HG02981 (cell line): ENCODE data around the gene NPR3.

ENCODE experiments used
- ATAC-seq: cut with Tn5 transposase; IDR thresholded peaks from one replicate; pipeline ENCODE4 v1.9.1; 2021; ENCODE audit warnings: mild to moderate bottlenecking, moderate library complexity; ENCODE audit not compliant: unreplicated experiment

Gene NPR3, protein sequence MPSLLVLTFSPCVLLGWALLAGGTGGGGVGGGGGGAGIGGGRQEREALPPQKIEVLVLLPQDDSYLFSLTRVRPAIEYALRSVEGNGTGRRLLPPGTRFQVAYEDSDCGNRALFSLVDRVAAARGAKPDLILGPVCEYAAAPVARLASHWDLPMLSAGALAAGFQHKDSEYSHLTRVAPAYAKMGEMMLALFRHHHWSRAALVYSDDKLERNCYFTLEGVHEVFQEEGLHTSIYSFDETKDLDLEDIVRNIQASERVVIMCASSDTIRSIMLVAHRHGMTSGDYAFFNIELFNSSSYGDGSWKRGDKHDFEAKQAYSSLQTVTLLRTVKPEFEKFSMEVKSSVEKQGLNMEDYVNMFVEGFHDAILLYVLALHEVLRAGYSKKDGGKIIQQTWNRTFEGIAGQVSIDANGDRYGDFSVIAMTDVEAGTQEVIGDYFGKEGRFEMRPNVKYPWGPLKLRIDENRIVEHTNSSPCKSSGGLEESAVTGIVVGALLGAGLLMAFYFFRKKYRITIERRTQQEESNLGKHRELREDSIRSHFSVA

DNA sequence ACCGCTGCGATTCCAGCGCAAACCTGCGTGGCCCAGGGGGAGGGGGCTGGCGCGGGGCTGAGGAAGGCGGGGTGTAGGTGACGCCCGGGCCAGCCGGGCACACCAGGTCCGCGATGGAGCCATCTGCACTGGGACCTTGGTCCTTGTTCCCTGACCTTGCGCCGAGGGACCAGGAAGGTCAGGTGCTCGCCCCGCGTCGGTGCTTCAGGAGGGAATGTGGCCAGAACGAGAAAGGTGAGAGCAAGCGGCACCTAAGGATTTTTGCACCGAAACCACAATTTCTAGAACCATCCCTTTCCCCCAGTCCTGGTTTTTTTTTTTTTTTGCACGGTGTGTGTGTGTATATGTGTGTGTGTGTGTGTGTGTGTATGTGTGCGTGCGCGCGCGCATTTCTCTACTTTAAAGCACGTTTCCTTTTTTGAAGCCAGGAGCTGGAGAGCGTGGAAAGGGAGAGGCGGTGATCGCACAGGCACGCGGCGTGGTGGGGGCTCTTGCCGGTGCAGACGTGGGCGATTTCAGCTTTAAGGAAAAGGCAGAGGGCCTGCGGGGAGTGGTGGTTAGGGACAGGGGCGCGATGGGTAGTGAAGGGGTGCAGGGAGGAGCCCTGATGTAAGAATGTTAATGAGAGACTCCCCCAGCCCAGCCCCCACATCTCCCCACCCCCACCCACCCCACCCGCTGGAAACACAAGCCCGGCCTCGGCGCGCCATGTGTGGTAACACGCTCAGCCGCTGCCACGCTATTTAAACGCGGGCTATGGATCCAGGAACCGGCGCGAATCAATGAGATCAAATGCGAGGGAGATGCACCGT lies at the start of gene NPR3:
Gene NPR3, plus strand, starts transcription at position 772 of the 812 bp plus-strand sequence. CDS start 456 bp downstream, outside the sequence.
- ATAC-seq = no peak

DNA sequence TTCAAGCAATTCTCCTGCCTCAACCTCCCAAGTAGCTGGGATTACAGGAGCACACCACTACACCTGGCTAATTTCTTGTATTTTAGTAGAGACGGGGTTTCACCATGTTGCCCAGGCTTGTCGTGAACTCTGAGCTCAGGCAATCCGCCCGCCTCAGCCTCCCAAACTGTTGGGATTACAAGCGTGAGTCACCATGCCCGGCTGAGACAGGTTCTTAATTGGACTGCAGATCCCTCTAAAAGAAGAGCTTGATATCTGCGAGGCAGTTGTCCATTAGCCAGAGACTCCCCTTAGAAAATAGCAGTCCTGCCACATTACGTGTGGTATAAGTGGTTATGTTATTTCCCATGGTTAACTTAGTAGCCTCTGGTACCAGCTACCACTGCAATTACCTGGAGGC lies 46.6 kb upstream of the NPR3 start:
- ATAC-seq = no peak

DNA sequence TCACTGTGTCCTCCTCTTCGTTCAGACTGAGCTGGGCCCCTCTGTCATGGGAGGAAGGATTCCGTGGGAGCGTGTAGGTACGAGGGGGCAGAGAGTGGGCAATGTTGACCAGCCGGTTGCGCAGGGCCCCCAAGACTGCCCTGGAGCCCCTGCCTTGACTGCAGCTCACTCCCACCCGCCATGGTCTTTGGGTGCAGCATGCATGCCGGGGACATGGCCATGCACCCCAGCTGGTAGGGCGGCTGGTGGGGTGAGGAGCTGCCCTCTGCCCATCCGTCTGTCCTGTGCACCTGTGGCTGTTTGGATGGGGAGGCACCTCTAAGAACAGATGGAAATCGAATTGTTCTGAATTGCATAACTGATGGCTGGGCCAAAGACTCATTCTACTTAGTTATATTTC lies 42.6 kb upstream of the NPR3 start:
- ATAC-seq = no peak

DNA sequence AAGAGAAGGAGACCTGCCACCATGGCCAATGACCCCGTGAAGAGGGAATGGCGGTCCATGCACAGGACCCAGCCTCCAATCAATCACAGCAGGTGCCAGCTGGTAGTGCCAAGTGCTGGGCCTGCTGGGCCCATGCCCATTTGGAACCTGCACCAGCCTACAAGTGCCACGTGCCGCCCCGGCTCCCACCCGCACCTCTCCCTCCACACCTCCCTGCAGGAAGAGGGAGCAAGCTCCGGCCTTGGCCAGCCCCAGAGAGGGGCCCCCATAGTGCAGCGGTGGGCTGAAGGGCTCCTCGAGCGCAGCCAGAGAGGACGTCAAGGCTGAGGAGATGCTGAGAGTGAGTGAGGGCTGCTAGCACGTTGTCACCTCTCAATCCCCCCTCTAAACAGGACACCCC lies 37.8 kb upstream of the NPR3 start:
- no peak for ATAC-seq

DNA sequence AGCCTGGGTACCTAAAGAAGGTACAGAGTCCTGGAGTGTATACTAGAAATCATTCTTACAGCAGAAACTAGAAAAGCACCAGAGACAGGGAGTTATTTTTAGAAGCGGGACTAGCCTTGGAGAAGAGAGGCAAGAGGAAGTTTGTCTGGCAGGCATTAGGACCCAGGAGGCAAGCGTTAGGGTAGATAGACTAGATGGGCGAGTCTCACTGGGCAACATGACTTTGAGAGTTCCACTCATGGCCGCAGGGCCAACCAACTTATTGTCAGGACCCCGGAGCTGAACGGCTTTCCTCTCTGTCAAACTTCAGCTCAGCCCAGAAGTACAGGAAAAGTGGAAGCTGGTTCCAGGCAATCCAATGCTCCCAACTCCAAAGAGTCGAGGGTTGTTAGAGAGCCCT lies 34.1 kb upstream of the NPR3 start:
- no peak for ATAC-seq

DNA sequence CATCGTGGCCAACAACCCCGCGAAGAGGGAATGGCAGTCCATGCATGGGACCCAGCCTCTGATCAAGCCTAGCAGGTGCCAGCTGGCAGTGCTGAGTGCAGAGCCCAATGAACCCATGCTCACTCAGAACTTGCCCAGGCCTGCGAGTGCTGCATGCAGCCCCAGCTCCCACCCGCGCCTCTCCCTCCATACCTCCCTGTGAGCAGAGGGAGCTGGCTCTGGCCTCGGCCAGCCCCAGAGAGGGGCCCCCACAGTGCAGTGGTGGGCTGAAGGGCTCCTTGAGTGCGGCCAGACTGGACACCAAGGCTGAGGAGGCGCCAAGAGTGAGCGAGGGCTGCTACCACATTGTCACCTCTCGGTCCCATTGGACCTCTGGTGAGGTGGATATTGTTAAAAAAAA lies 32.6 kb upstream of the NPR3 start:
- ATAC-seq = no peak

DNA sequence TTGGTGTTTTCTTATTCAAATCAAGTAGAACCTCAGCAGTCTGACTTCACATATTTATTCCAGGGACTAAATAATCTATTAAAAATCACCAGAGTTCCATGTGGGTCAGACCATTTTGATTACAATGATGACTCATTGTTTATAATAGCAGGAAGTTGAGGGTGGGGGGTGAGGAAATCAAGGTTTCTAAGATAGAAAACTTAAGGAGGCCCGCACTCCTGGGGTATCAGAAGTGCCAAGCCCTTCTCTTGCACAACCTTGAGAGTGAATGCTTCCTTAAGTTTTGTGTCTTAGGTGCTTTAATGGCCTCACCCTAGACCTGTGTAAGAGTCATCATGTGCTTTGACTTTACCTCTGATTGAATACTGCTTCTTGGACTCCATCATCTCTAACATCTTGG lies 31.9 kb upstream of the NPR3 start:
- no peak for ATAC-seq

DNA sequence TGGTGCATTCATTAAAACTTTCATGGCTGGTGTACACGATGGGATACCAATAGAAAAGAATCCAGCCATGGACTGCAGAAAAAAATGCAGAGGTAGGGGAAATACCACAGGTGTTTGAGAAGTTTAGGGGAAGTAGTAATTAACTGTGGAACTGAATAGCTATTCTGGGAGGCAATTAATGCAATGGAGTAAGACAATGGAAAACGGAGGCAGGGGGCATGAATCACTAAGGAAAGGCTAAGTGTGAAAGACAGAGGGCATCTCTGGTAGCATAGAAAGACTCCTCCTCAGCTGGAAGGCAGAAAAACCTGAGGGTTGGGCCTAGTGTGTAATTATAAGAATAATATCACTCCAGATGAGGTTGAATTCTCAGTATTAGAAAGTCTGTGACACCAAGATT lies 30.9 kb upstream of the NPR3 start:
- no peak for ATAC-seq

DNA sequence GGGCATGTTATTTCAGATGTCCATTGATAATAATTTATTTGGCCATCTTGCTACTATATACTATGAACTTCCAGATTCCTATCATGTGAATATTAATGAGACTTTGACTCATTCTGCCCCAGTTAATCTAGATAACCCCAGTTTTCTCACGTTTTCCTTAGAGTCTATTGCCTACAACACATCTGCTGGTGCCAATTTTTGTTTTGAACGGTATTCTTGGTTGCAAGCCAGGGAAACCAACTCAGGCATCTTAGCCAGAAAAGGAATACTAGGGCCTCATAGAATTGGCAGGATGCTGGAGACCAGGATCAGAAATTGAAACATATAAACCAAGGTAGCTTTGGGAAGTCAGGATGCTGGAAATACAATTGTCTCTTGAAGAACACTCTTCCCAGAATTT lies 28.0 kb upstream of the NPR3 start:
- no peak for ATAC-seq

DNA sequence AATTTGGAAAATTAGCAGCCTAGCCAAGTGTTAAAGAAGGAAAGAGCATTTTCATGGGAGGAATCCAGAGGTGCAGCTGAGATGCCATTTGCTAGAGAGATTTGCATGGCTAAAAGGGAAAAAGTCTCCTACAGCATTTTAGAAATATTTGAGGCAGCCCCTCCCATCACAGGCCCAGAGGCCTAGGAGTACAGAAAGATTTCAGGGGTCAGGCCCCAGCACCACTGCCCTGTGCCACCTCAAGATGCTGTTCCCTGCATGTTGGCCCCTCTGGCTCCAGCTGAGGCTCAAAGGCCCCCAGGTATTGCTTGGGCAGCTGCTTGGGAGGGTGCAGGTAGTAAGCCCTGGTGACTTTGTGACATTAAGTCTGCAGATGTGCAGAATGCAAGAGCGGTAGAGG lies 26.9 kb upstream of the NPR3 start:
- no peak for ATAC-seq

DNA sequence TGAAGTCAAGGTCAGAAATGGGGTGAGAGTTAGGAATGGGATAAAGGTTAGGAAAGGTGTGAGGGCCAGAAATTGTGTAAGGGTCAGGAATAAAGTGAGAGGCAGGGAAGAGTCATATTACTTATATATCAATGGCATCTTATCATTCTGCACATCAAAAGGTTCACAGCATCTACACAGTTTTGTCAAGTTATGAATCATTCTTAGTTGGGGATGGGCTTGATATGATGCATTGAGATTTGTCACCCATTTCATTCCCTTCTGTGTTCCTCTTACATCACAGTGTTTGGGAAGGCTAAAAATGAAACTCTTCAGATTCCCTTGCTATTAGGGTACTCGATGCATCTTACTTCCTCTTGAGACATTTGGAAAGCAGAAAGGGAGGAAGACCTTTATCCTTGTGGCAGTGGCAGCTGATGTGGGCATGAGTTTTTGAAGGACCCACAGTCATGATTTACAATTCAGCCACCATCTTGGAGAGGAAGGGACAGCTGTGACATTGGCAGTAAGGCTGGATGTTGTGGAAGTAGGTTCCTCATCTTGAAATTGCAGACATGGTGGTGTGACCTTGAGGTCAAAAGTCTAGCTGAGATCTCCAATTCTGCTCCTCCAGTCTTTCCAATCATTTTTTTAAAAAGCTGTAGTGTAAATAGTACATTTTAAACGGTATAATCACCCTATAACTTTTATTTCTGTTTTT lies 24.2 kb upstream of the NPR3 start:
- ATAC-seq = no peak

DNA sequence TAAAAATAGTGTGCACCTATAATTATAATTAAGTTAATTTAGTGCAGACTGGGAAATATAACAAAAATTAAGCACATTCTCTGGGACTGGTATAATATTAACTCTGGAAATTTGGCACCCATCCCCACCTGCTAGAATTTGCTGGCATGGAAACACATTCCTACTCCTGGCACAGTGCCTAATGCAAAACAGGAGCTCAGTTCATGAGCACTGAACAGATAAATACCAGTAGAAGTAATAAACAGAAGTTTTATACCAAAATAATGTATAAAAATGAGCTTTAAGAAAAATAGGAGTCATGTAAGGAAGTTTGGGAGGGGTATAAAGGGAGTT lies 23.7 kb upstream of the NPR3 start:
- ATAC-seq = no peak

DNA sequence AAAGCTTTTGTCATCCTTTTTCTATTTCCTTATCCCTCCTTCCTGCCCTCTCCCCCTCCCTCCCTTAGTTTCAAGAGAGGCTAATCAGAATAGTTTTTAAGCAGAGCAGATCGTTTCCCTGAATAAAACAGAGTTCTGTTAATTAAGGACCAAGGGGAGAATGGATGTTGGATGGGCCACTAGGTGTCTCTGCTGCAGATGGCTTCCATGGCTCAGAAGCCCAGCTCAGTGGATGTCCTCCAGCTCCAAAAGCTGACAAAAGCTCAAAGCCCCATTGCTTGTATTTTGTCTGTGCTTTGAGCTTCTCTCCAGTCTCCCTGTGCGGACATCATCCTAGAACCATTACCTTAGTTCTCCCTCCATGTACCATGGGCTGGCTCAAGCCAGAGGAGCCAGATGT lies 21.0 kb upstream of the NPR3 start:
- ATAC-seq = no peak

DNA sequence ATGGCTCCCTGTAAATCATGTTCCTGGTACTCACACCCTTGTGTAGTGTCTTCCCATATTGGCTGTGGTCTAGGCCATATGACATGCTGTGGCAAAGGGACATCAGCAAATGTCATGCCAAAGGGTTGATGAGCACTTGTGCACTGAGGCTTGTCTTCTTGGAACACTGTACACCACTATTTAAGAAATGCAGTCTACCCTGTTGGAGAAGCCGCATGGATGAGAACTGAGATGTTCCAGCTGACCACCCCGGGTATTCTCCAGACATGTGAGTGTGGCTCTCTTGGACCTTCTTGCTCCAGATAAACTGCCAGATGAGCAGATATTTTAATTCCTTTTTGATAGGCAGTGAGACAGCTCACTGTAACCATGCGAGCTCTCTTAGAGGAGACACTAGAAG lies 20.5 kb upstream of the NPR3 start:
- no peak for ATAC-seq

DNA sequence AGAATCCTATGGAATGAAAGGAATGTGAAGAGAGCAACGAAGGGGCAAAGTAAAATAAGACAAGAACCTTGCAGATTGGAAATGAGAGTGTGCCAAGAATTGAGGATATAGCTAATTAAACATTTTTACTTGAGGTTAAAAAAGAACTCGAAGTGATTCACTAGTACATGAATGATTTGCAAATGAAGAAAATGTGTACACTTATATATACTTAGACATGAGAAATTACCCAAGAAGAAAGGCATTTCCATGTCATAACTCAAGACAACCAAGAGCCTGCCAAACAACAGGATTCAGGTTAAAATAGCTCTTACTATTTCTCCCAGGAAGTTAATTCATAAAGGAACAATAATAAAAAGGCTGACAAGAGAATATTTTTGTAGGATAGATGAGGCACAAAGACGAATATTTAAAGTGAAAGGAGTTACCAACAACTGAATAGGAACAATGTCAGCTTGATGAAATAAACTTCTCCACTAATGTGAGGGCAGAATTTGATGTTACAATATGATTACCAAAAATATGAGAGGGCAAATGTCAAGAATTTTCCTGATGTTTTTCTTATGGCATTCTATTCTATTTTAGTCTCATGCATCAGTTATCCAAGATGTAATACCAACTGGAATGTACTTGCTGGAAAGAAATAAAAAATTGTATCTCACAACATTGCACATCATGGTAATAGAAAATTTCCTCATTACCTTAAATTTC lies 18.9 kb upstream of the NPR3 start:
- no peak for ATAC-seq

DNA sequence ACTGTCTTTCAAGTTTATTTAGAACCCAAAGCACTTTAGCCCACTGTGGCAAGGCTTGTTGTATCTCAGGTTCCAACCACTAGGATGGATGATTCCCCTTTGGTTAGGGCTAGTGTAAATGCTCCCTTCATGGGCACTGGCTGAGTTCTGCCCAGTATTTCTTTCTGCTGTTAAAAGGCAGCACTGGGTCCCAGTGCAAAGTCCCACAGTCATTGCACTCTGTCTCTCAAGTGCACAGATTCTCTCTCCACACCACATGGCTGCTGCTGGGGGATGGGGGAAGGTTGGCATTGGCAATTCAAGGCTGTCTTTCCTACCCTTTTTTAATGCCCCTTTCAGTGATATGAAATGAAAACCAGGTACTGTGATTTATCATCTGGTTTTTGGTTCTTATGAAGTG lies 7.2 kb upstream of the NPR3 start:
- no peak for ATAC-seq

DNA sequence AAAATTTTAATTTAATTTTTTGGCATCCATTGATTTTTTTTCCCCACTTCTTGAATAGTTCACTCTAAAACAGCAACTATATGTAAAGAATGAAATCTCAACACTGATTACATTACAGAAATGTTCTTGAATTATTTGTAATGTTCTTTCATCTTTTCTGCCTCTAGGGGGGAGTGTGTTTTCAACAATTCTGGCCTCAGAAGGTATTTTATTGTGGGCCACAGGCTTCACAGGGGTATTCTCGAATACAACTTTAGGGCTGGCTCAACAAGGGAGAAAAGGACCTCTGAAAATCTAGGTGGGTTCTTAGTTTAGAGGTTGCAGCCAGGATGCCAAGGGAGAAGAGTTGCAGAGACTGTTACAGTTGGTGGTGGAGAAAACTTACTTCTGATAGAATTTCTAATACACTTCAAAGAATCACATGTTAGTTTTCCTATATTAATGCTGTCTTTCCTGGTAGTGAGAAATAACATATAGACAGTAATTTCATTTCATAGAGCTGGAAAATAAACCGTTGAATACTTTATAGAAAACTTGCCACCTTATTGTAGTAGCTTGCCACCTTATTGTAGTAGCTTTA lies 3.6 kb upstream of the NPR3 start:
- ATAC-seq = no peak

DNA sequence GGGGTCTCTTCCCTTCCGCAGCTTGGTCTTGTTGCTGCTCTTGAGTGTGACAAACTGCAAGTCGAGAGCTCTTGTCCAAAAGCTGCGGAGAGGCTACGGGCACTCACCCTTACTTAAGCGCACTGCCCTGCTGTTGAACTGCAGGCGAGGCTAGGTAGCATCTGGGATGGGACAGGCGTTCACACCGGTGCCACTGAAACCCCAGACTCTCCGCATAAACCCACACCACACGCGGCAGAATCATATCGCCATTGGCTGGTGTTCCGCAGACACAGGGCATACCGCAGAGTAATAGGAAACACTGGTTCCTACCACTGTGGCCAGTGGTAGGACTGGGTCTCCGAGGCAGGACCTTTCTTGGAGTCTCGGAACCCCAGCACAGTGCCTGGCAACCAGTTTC lies 2.2 kb upstream of the NPR3 start:
- ATAC-seq = no peak

DNA sequence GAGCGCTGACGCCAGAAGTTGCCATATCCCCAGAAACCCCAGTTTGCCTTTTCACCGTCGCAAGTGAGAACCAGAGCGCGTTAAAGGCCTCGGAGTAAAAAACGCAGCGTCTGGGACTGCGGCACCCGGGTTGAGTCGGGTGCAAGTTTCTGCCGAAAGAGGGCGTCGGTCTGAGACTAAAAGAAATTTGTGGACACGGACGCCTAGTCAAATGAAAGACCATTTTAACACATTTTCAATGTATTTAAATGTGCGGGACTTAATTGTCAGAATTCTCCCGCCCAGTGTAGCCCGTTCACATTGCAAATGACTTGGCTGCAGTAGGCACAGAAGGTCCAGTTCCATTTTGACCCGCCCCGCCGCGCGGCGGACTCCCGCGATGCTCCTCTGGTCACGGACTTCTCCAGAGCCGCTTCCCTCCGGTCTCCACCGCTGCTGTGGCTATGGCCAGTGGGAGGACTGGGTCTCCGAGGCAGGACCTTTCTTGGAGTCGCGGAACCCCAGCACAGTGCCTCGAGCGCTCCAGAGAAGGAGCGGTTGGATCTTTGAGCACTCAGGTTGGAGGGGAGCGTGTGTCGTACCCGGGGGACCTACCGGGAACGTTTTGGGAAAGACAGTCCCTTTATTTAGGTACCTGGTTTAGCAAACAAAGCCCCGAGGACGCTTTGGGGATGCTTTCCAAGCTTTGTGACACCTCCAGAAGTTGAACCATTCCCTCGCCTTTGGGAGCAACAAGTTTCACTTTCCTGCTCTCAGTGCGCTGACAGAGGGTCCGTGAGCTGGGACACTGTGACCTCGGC lies 1.2 kb upstream of the NPR3 start:
- peak; percentile 50 for ATAC-seq

DNA sequence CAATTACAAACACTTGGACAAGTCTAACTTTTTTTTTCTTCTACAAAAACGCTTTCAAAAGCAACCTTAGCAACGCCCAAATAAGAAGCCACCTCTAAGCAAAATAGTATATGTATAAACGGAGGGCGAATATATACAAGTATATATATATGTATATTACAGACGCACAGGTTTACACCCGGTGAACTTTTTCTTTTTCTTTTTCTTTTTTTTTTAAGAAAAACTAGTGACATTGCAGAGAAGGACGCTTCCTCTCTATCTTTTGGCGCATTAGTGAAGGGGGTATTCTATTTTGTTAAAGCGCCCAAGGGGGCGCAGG lies 200 bp downstream of the NPR3 start:
- ATAC-seq = no peak
